GM19238 (cell line): ENCODE measurements around the gene NFKBIZ.
"Not testable (repeated sequence)": the region's sequence is repeated elsewhere in the genome, so short reads cannot be mapped to it uniquely, and the experiment has no call there.

Source experiments
- DNase-seq: peaks from one replicate; pipeline ENCODE4 v3.0.0; 2011; ENCODE audit warnings: low spot score; ENCODE audit not compliant: insufficient read length

NFKBIZ gene

DNA sequence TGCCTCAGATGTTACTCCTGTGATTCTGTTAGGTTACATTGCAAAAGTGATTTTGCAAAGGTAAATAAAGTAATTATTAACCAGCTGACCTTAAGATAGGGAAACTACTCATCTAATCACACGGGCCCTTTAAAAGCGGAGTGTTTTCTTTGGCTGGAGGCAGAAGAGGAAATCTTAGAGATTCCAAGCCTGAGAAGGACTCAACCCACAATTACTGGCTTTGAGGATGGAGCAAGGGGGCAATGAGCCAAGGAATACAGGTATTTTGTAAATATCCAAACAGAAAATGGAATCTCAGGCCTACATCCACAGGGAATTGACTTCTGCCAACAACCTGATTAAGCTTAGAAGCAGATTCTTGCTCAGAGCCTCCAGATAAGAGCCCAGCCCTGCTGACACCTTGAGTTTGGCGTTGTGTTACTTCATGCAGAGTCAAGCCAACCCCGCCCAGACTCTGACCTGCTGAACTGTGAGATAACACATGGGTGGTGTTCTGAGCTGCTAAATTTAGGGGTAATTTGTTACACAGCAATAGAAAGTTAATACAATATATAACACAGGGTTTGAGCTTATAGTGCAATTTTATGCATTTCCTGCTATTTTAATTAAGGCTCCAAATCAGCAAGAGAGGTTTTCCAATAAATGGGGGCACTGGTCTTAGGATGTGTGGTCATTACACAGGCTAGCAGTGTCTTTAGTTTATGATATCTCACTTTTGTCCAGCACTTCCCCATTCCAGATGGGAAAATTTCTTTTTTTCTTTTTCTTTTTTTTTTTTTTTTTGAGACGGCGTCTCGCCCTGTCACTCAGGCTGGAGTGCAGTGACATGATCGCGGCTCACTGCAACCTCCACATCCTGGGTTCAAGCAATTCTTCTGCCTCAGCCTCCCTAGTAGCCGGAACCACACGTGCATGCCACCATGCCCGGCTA lies 19.5 kb downstream of the NFKBIZ start:
- DNase-seq, result no peak

DNA sequence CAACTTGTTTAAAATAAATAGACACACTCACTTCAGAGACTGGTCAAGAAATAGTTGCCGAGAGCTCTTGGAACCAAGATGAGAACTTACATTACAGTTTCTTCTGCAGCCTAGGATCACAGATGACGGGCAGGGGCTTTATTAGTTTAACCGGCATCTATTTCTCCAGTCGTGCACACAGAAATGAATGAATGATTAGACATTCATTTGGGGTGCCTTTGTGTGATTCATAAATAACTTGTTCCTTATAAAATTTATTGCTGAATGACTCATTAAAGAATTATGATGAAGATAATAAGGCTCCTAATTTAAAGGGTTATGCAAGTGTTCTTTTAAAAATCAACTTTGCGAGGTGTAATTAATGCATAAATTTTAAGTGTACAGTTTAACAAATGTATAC lies 20.8 kb downstream of the NFKBIZ start:
- DNase-seq, result no peak

DNA sequence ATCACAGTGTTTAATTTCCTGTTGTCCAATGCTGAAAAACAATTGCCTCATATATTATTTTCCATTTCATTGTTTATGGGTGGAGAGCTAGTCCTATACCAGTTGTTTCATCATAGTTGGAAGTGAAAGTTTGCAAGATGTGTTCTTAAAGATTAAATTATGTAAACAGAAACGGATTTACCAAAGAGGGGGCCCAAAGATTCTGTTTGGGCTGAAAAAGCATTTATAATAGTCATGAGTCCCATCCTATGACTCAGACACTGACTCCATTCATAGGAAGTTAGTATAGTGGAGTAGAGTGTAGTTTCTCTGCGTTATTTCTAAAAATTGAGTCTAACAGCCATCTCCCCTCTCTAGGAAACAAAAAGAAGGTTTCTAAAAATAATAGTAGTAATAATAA lies 24.3 kb downstream of the NFKBIZ start:
- no peak for DNase-seq

DNA sequence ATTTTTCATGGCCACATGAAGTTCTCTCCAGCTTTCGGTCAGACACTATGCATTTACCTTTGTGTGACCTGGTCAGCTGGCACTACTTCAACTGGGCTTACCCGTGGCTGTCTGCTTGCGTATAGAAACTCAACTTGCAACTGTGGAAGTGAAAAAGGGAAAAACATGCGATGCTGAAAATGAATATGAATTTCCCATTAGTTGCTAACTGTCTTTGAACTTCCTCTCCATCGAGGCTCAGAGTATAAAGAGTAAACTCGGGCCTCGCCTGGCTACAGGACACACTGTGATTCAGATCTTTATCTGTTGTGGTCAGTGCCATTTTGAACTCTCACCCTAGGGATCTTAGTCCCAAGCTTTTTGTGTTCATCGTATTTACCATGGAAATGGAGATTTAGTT lies 26.8 kb downstream of the NFKBIZ start:
- no peak for DNase-seq

GRCh38 chr3:101878589-101878988 lies 29.3 kb downstream of the NFKBIZ start:
- no peak for DNase-seq

DNA sequence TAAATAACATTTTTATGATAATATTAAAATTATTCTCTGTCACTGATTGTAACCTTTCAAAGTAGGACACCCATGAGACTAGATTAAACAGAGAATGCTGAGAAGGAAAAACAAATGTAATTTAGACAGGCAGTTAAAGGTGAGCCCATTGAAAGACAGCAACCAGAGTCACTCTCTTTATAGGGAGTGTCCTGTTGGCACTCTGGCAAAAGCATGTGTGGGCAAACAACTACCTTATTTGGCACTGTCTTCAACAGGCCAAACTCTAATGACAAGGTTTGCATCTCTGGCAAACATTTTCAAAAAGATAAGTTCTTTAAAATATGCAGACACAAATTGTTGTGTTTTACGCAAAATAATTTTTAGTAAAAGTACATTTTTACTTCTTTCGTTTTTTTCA lies 29.8 kb downstream of the NFKBIZ start:
- DNase-seq, result no peak

- no peak for DNase-seq
Observed at GRCh38 chr3:101879623-101880284, 30.4 kb downstream of the NFKBIZ start.

DNA sequence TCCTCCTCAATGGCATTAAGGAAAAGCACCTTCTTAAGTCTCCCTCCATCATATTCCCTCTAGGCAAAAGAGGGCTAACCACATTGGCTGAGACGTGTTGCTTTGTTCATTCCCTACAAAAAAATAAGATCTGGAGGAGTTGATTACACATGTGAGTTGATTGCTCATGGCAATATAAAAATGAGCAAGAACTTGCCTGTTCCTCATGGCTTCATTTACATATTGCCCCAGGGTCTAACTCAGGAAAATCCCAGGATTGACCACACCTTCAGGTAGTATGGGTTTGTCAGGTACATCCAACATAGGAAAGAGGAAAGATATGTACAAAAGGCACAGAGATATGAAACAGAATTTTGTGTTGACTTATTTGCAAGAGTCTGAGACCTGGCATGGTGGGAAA lies 35.5 kb downstream of the NFKBIZ start:
- DNase-seq, result no peak

DNA sequence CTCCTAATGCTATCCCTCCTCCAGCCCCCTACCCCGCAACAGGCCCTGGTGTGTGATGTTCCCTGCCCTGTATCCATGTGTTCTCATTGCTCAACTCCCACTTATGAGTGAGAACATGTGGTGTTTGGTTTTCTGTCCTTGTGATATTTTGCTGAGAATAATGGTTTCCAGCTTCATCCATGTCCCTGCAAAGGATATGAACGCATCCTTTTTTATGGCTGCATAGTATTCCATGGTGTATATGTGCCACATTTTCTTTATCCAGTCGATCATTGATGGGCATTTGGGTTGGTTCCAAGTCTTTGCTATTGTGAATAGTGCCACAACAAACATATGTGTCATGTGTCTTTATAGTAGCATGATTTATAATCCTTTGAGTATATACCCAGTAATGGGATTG lies 36.3 kb downstream of the NFKBIZ start:
- not testable (repeated sequence) for DNase-seq

DNA sequence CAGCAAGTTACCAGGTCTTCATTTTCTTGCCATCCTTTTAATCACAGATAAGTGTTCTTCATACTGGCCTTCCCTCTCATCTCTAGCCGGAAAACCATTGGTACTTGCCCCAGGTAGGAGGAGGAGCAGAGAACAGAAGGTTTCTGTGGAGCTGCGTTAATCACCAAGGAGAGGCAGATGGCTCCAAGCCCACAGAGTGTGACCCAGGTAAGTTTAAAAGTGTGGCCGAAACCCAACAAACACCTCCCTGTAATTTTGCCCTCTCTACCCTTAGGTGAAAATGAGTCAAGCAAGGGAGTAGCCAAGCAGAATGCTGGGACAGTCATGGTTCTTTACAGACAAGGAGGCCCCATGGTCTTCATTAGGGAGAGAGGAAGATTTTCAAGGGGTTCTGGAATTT lies 37.3 kb downstream of the NFKBIZ start:
- DNase-seq, result no peak

DNA sequence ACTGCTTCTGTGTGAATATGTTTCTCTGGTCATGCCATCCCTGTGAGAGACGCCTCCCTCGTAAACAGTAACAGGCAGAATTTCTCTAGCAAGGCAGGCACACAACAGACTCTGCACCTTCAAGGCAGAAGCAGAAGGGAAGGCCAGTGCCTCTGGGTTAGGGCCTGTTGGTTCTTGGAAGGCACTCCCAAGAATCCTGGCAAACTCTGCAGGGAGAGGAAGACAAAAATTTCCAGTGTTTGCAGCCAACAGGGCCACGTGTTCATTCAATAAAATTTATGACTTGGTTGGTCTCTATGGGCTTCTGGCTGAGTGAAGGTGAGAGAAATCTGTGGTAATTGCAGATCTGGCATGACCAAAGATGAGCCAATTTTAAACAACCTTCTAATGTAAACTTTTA lies 39.3 kb downstream of the NFKBIZ start:
- DNase-seq, result no peak

DNA sequence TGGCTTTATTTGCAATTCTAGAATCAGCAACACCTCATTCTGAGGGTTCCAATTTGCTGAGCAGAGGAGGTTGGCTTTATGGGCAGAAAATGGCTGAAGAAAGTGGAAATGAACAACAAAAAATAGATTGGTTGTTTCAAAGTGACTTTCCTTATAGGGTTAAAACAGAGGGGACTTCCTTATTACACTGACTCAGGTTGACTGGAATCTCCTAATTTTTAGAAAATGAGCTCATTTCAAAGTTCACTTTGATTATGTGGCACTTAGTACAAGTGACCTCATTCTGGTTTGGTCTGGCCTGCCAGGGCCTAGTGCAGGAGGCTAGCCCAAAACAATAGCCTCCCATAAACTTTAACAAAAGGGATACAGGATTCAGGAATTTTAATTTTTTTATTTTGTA lies 41.4 kb downstream of the NFKBIZ start:
- DNase-seq, result no peak

DNA sequence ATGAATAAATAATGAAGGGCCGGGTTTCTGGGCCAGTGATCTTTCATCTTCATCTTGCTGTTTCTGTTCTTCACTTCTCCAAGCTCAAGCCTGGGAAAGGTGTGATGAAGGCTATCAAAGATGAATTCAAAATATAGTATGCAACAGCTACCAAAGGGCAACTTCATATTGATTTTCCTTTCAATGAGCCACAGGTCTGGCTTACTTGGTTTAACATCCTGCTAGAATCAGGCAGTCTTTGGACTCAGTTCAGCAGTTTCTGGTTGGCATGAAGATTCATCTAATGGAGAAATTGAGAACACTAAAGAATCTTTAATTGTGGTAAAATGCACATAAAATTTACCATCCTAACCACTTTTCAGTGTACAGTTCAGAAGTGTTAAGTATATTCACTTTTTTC lies 43.3 kb downstream of the NFKBIZ start:
- no peak for DNase-seq

GRCh38 chr3:101896083-101896757 lies 46.9 kb downstream of the NFKBIZ start:
- DNase-seq, result no peak

DNA sequence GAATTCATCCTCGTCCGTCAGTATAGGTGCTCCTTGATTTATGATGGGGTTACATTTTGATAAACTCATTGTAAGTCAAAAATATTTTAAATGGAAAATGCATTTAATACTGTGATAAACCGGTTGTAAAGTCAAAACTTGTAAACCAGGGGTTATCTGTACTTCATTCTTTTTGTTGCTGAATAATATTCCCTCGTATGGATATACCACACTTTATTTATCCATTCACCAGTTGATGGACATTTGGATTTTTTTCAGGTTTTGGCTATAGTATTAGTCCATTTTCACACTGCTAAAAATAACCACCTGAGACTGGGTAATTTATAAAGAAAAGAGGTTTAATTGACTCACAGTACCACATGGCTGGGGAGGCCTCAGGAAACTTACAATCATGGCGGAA lies 47.7 kb downstream of the NFKBIZ start:
- DNase-seq, result no peak

DNA sequence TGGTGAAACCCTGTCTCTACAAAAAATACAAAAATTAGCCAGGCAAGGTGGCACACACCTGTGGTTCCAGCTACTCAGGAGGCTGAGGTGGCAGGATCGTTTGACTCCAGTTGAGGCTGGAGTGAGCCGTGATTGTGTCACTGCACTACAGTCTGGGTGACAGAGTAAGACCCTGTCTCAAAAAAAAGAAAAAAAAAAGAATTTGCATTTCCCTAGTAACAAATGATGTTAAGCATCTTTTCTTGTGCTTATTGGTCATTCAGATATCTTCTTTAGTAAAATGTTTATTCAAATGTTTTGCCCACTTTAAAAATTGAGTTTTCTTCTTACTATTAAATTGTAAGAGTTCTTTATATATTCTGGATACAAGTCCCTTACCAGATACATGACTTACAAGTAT lies 48.7 kb downstream of the NFKBIZ start:
- no peak for DNase-seq

DNA sequence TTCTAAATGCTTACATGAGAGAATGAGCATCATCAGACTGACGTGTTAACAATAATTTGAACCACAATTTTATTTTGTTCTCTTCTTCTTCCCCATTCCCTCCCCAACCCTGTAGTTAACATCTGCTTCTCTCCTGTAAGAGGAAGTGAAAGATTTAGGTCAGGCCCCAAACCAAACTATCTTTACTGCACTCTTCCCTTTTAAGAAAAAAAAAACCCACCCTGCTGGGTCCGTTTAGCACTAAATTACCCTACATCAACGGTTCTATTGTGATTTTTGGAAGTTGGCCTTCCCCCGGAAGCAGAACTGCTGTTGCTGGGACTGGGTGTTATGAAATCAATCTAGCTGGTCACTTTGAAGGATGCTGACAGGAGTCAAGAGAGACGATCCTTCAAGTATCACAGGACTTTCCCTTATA lies 49.4 kb downstream of the NFKBIZ start:
- peak; percentile 13 for DNase-seq

GRCh38 chr3:101900316-101900715 lies 51.0 kb downstream of the NFKBIZ start:
- DNase-seq, result no peak

- DNase-seq, result no peak
Observed at GRCh38 chr3:101900736-101901135, 51.4 kb downstream of the NFKBIZ start.

GRCh38 chr3:101902041-101902440 lies 52.7 kb downstream of the NFKBIZ start:
- no peak for DNase-seq

DNA sequence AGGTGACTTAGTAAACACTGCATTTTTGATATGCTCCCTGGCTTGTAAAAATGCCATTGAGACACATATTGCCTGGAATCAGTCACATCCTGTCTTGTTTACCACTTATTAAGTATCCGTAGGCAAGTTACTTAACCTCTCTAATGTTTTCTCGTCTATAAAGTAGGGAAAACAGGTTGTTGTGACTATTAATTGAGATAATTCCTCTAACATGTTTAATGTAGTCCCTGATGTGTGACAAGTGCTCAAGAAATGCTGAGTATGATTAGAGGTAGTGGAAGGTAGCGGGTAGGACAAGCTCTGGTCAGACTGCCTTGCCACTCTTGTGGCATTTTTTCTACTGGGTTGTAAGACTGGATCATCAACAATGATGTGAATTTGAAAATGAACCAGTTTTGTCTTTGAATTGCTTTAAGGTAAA lies 54.1 kb downstream of the NFKBIZ start:
- no peak for DNase-seq

GRCh38 chr3:101905573-101905972 lies 56.3 kb downstream of the NFKBIZ start:
- DNase-seq, result not testable (repeated sequence)
